Hepatocyte (in vitro differentiated cells): ENCODE data around the gene WIPF3. TPM values are rescaled to one million over a fixed set of nuclear protein-coding genes. Genes with fewer than 3 reads are reported as not detected.

Source experiments
- DNase-seq: peaks from one replicate; pipeline ENCODE4 v3.0.0-alpha.2; 2016; ENCODE audit warnings: low spot score
- H2AFZ ChIP-seq: fragments of 200-600 bp; sonication (generic); 2 replicates; pipeline ENCODE4 v1.6.0; 2016; ENCODE audit warnings: antibody characterized with exemption, mild to moderate bottlenecking
- H3K27ac ChIP-seq: fragments of 200-600 bp; sonication (generic); 2 replicates; pipeline ENCODE4 v1.5.1; 2016; ENCODE audit warnings: mild to moderate bottlenecking
- H3K27me3 ChIP-seq: fragments of 200-600 bp; sonication (generic); 2 replicates; pipeline ENCODE4 v1.6.1; 2016
- H3K36me3 ChIP-seq: fragments of 200-600 bp; sonication (generic); replicated peaks from 2 replicates; pipeline ENCODE4 v1.5.1; 2016; ENCODE audit warnings: low read depth; ENCODE audit not compliant: insufficient read depth
- H3K4me1 ChIP-seq: fragments of 200-600 bp; sonication (generic); 2 replicates; pipeline ENCODE4 v1.5.1; 2016; ENCODE audit warnings: mild to moderate bottlenecking, moderate library complexity; ENCODE audit not compliant: insufficient read depth
- H3K4me2 ChIP-seq: fragments of 200-600 bp; sonication (generic); 2 replicates; pipeline ENCODE4 v1.6.0; 2016
- H3K4me3 ChIP-seq: fragments of 200-600 bp; sonication (generic); 2 replicates; pipeline ENCODE4 v1.5.1; 2016; ENCODE audit warnings: mild to moderate bottlenecking
- H3K79me2 ChIP-seq: fragments of 200-600 bp; sonication (generic); 2 replicates; pipeline ENCODE4 v1.6.0; 2017; ENCODE audit warnings: mild to moderate bottlenecking
- H3K9me2 ChIP-seq: fragments of 200-600 bp; sonication (generic); replicated peaks from 2 replicates; pipeline ENCODE4 v1.6.0; 2017; ENCODE audit warnings: mild to moderate bottlenecking; ENCODE audit not compliant: insufficient read depth
- H3K9me3 ChIP-seq: fragments of 200-600 bp; sonication (generic); 2 replicates; pipeline ENCODE4 v1.5.1; 2016; ENCODE audit warnings: low read depth, mild to moderate bottlenecking
- H4K20me1 ChIP-seq: fragments of 200-600 bp; sonication (generic); 2 replicates; pipeline ENCODE4 v1.6.0; 2016; ENCODE audit warnings: mild to moderate bottlenecking; ENCODE audit not compliant: insufficient read depth, poor library complexity, severe bottlenecking
- CTCF ChIP-seq: fragments of 200-600 bp; sonication (generic); IDR thresholded peaks from 2 replicates; pipeline ENCODE4 v1.5.1; 2016; ENCODE audit warnings: antibody characterized with exemption, mild to moderate bottlenecking; ENCODE audit not compliant: poor library complexity
- EZH2 ChIP-seq: fragments of 200-600 bp; sonication (generic); IDR thresholded peaks from 2 replicates; pipeline ENCODE4 v1.6.1; 2016; ENCODE audit warnings: antibody characterized with exemption, mild to moderate bottlenecking, borderline replicate concordance
- EZH2phosphoT487 ChIP-seq: fragments of 200-600 bp; sonication (generic); IDR thresholded peaks from one replicate; pipeline ENCODE4 v1.6.1; 2018; ENCODE audit warnings: antibody characterized with exemption, mild to moderate bottlenecking, low read depth, moderate library complexity; ENCODE audit not compliant: unreplicated experiment, severe bottlenecking
- WGBS: methylation state at CpG from one replicate; pipeline ENCODE4 v1.1.6; 2016; ENCODE audit warnings: low lambda C conversion rate; ENCODE audit errors: missing lambda C conversion rate; 5-methylcytosine and 5-hydroxymethylcytosine counted together
- polyA plus RNA-seq: library from polyadenylated mRNA; unstranded; fragments of >200 nt; fragmentation: Nextera tagmentation; extraction: Ambion mirVana; gene quantifications from 2 replicates; pipeline ENCODE4 v1.2.1, GENCODE V29; 2016
- small RNA-seq: library from RNA; depleted of rRNA; stranded (forward); fragments of <200 nt; gene quantifications from one replicate; pipeline ENCODE3, GENCODE V24; 2014
- total RNA-seq: library from RNA; depleted of rRNA; stranded (reverse); fragments of >200 nt; gene quantifications from 2 replicates; pipeline ENCODE4 v1.2.3, GENCODE V29; 2014

WIPF3 gene
- total and polyA plus RNA-seq, 2 experiments from 2014 or later: 0.98 to 2.4 TPM

- Histone ChIP-seq H3K9me2 (no peaks in the 10 kb centered on the region), H3K36me3 (no peaks in the 10 kb centered on the region), H3K4me3 (no peak overlapping the region), H3K4me2 (no peak overlapping the region), H3K79me2 (peaks cover 34% of the 10 kb centered on the region), H3K9me3 (no peaks in the 10 kb centered on the region), H4K20me1 (peaks cover 26% of the 10 kb centered on the region), H3K27ac (no peak overlapping the region), H3K4me1 (no peaks in the 10 kb centered on the region), H2AFZ (no peak overlapping the region), H3K27me3 (no peaks in the 10 kb centered on the region)
- no peak for DNase-seq
- TF ChIP-seq CTCF (no peak), EZH2phosphoT487 (no peak), EZH2 (no peak)
- WGBS: 93% methylated on average over 3 of the region's 3 CpGs
Measured at GRCh38 chr7:29965030-29965429, 158.7 kb downstream of the WIPF3 start.

Small RNA genes lying within 50 kb of the gene (small RNA-seq; reads per million reads assigned to genes)
- not detected for gene RF01210

Other genes with a start within 250 kb of the WIPF3 start
- gene PRR15, start 242.7 kb upstream of the WIPF3 start, total RNA-seq: 47.4 and 53.3 TPM in 2 replicates
- 30.2 and 42.0 TPM in 2 replicates for gene PRR15, start 242.7 kb upstream of the WIPF3 start, polyA plus RNA-seq
- 71.2 and 73.5 TPM in 2 replicates for gene SCRN1, start 183.3 kb downstream of the WIPF3 start, total RNA-seq
- gene SCRN1, start 183.3 kb downstream of the WIPF3 start, polyA plus RNA-seq: 36.7 and 47.1 TPM in 2 replicates
- 35.4 and 45.4 TPM in 2 replicates for gene FKBP14, start 220.2 kb downstream of the WIPF3 start, total RNA-seq
- gene FKBP14, start 220.2 kb downstream of the WIPF3 start, polyA plus RNA-seq: 36.5 and 38.7 TPM in 2 replicates
- 13.8 and 17.9 TPM in 2 replicates for gene PLEKHA8, start 221.9 kb downstream of the WIPF3 start, total RNA-seq
- 7.3 and 8.7 TPM in 2 replicates for gene PLEKHA8, start 221.9 kb downstream of the WIPF3 start, polyA plus RNA-seq